ENCODE measurements around the gene SPAG4.

GRCh38 chr20:35643045-35643444, 27.4 kb downstream of the SPAG4 start:
- no peak for TF ChIP-seq POLR2A (IDR thresholded peaks at IDR 0.05)
- no peak for TF ChIP-seq CTCF (IDR thresholded peaks at IDR 0.05)
- TF ChIP-seq POLR2AphosphoS5 (IDR thresholded peaks at IDR 0.05) = no peak
- no peak for TF ChIP-seq EP300 (IDR thresholded peaks at IDR 0.05)
